ENCODE results near the gene SERGEF. TPM values are rescaled to one million over a fixed set of nuclear protein-coding genes. Genes with fewer than 3 reads are reported as not detected.

The SERGEF gene
- total and polyA plus RNA-seq, 4 donors = 20.2 to 85.0 (median 26.9) TPM

GRCh38 chr11:17989306-17989705, 23.5 kb downstream of the SERGEF start:
- no peaks in the 10 kb centered on the region for H3K9me3 ChIP-seq (ENCODE audit: control insufficient read depth in 4 of 4, insufficient read depth in 3 of 4, low read length in 3 of 4)
- no peak for TF ChIP-seq CTCF (IDR thresholded peaks at IDR 0.05; ENCODE audit: control extremely low read depth, extremely low read depth)
- H3K4me1 ChIP-seq (ENCODE audit: control insufficient read depth in 5 of 5, insufficient read depth in 5 of 5, low read length in 5 of 5) = peaks cover 0 to 10% (median 3%) of the 10 kb centered on the region in 5 donors
- 93 to 98% methylated on average over 1 of the region's 1 CpG for WGBS, 2 donors
- H3K27ac ChIP-seq (ENCODE audit: low read depth in 1 of 2, low read length in 1 of 2) = no peak overlapping the region
- ATAC-seq (ENCODE audit: insufficient read depth, low FRiP score) (no peak), DNase-seq (no peak)
- no peak overlapping the region for H3K4me3 ChIP-seq
- H3K36me3 ChIP-seq (ENCODE audit: control insufficient read depth in 4 of 4, insufficient read depth in 4 of 4, low read length in 4 of 4) = peaks cover 2 to 13% (median 9%) of the 10 kb centered on the region in 4 donors
- H3K9ac ChIP-seq (ENCODE audit: insufficient read depth in 1 of 2, low read length in 2 of 2) = no peak overlapping the region
- H3K27me3 ChIP-seq (ENCODE audit: control insufficient read depth in 3 of 3, insufficient read depth in 3 of 3, low read length in 2 of 3) = no peaks in the 10 kb centered on the region

GRCh38 chr11:17988465-17988864, 24.4 kb downstream of the SERGEF start:
- H3K4me1 ChIP-seq (ENCODE audit: control insufficient read depth in 5 of 5, insufficient read depth in 5 of 5, low read length in 5 of 5) = peaks cover 0 to 10% (median 3%) of the 10 kb centered on the region in 5 donors
- H3K27me3 ChIP-seq (ENCODE audit: control insufficient read depth in 3 of 3, insufficient read depth in 3 of 3, low read length in 2 of 3) = no peaks in the 10 kb centered on the region
- 92 to 97% methylated on average over 1 of the region's 1 CpG for WGBS, 2 donors
- no peaks in the 10 kb centered on the region for H3K9me3 ChIP-seq (ENCODE audit: control insufficient read depth in 4 of 4, insufficient read depth in 3 of 4, low read length in 3 of 4)
- peaks cover 2 to 13% (median 9%) of the 10 kb centered on the region in 4 donors for H3K36me3 ChIP-seq (ENCODE audit: control insufficient read depth in 4 of 4, insufficient read depth in 4 of 4, low read length in 4 of 4)
- no peak overlapping the region for H3K27ac ChIP-seq (ENCODE audit: low read depth in 1 of 2, low read length in 1 of 2)
- H3K9ac ChIP-seq (ENCODE audit: insufficient read depth in 1 of 2, low read length in 2 of 2) = no peak overlapping the region
- no peak for ATAC-seq (ENCODE audit: insufficient read depth, low FRiP score)
- no peak overlapping the region for H3K4me3 ChIP-seq
- no peak for TF ChIP-seq CTCF (IDR thresholded peaks at IDR 0.05; ENCODE audit: control extremely low read depth, extremely low read depth)
- DNase-seq = no peak

GRCh38 chr11:17987826-17988225, 25.0 kb downstream of the SERGEF start:
- TF ChIP-seq CTCF (IDR thresholded peaks at IDR 0.05; ENCODE audit: control extremely low read depth, extremely low read depth) = no peak
- ATAC-seq (ENCODE audit: insufficient read depth, low FRiP score) (no peak), DNase-seq (no peak)
- Histone ChIP-seq H3K27me3 (ENCODE audit: control insufficient read depth in 3 of 3, insufficient read depth in 3 of 3, low read length in 2 of 3) (no peaks in the 10 kb centered on the region), H3K36me3 (ENCODE audit: control insufficient read depth in 4 of 4, insufficient read depth in 4 of 4, low read length in 4 of 4) (peaks cover 2 to 13% (median 9%) of the 10 kb centered on the region in 4 donors), H3K9ac (ENCODE audit: insufficient read depth in 1 of 2, low read length in 2 of 2) (no peak overlapping the region), H3K4me3 (no peak overlapping the region), H3K4me1 (ENCODE audit: control insufficient read depth in 5 of 5, insufficient read depth in 5 of 5, low read length in 5 of 5) (peaks cover 0 to 10% (median 3%) of the 10 kb centered on the region in 5 donors), H3K27ac (ENCODE audit: low read depth in 1 of 2, low read length in 1 of 2) (no peak overlapping the region), H3K9me3 (ENCODE audit: control insufficient read depth in 4 of 4, insufficient read depth in 3 of 4, low read length in 3 of 4) (no peaks in the 10 kb centered on the region)
- 82 to 96% methylated on average over 1 of the region's 1 CpG for WGBS, 2 donors

- TF ChIP-seq CTCF (IDR thresholded peaks at IDR 0.05; ENCODE audit: control extremely low read depth, extremely low read depth) = no peak
- DNase-seq (no peak), ATAC-seq (ENCODE audit: insufficient read depth, low FRiP score) (no peak)
- Histone ChIP-seq H3K9me3 (ENCODE audit: control insufficient read depth in 4 of 4, insufficient read depth in 3 of 4, low read length in 3 of 4) (no peaks in the 10 kb centered on the region), H3K27me3 (ENCODE audit: control insufficient read depth in 3 of 3, insufficient read depth in 3 of 3, low read length in 2 of 3) (no peaks in the 10 kb centered on the region), H3K4me3 (no peak overlapping the region), H3K4me1 (ENCODE audit: control insufficient read depth in 5 of 5, insufficient read depth in 5 of 5, low read length in 5 of 5) (peaks cover 0 to 10% (median 3%) of the 10 kb centered on the region in 5 donors), H3K27ac (ENCODE audit: low read depth in 1 of 2, low read length in 1 of 2) (no peak overlapping the region), H3K36me3 (ENCODE audit: control insufficient read depth in 4 of 4, insufficient read depth in 4 of 4, low read length in 4 of 4) (peaks cover 2 to 12% (median 8%) of the 10 kb centered on the region in 4 donors), H3K9ac (ENCODE audit: insufficient read depth in 1 of 2, low read length in 2 of 2) (no peak overlapping the region)
- WGBS, 2 donors = 96 to 100% methylated on average over 1 of the region's 1 CpG
These were observed 26.1 kb downstream of the SERGEF start for GRCh38 chr11:17986711-17987220.

All from lung (tissue), 12 donors.